Erythroblast (primary cell): ENCODE data around the gene PRKG1.

Source experiments
- GATA1 ChIP-seq: IDR thresholded peaks from 2 replicates; pipeline ENCODE4 v1.6.1; 2011; ENCODE audit warnings: low read depth, mild to moderate bottlenecking, control low read depth, low read length, moderate library complexity
- POLR2A ChIP-seq: IDR thresholded peaks from 2 replicates; pipeline ENCODE4 v1.6.1; 2011; ENCODE audit warnings: mild to moderate bottlenecking, low read length

DNA sequence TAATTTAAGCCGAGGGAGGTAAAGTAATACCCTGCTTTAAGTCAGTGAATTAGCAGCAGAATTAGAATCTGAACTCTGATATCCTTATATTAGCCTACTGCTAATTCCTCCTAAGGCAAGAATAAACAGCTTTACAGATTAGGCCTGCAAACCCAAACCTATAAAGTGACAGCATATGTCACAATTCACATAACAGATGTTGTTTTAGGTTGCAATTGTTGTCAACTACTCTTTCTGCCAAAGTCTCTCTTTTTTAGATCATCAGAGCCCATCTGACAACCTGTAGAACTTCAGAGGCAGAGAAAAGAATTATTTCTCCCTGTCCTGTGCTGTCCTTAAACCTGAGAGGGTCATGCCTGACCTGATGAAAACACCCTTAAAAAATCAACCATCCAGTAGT lies 167.2 kb downstream of the PRKG1 start:
- TF ChIP-seq POLR2A (no peak), GATA1 (no peak)
